Endothelial cell of umbilical vein (primary cell): ENCODE measurements around the gene MLLT1.

Source experiments
- EZH2 ChIP-seq: IDR thresholded peaks from 2 replicates; pipeline ENCODE4 v1.6.1; 2012; ENCODE audit warnings: borderline replicate concordance, low read depth, mild to moderate bottlenecking, moderate library complexity, low read length, inconsistent platforms; ENCODE audit not compliant: severe bottlenecking
- POLR2AphosphoS5 ChIP-seq: IDR thresholded peaks from 2 replicates; pipeline ENCODE4 v1.6.1; 2012; ENCODE audit warnings: low read depth, mild to moderate bottlenecking, control low read depth, low read length, moderate library complexity; ENCODE audit not compliant: insufficient read depth
- TF ChIP-seq, protein P1 (sequence below), 2 donors: IDR thresholded peaks; 1 replicate in 1 of 2; 2 replicates in 1 of 2; pipeline ENCODE4 v1.5.1; 2011; ENCODE audit warnings: low read length in 2 of 2, mild to moderate bottlenecking in 2 of 2, moderate library complexity in 2 of 2, control low read depth in 1 of 2, inconsistent platforms in 1 of 2, low read depth in 1 of 2; ENCODE audit not compliant: insufficient read depth in 1 of 2; ENCODE audit errors: extremely low read depth in 1 of 2

DNA sequence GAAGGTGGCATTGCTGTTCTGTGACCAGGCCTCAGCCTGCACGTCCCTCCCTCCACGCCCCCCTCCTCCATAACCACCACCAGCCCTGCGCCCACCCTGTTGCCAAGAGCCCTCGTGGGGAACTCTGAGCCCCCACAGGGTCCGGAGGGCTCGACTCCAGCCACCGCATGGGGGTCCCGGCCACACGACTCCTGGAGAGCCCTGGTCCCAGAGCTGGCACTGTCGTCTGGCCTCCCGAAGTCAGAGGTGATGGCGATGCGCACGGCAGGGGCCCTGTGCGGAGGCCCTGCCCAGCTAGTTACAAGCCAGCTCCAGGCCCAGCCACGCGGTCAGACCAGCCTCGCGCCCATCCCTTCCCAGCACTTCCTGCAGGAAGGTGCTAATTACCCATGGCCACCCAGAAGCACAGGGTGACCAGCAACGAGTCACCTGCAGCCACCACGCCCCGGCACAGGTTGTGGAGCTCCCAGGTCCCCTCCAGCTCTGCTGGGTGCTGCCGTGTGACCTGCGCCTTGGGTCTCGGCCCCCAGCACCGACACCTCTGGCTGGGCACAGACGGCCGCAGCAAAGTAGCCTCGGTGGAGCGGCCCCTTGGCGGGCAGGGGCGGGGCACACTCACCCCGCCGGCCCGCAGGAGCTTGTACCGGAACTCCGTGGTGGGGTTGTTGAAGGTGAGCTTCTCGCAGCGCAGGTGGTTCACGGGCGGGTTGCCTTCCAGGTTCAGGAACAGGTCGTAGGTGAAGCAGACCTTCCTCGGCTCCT lies 49.6 kb downstream of the MLLT1 start:
- TF ChIP-seq, protein P1, sequence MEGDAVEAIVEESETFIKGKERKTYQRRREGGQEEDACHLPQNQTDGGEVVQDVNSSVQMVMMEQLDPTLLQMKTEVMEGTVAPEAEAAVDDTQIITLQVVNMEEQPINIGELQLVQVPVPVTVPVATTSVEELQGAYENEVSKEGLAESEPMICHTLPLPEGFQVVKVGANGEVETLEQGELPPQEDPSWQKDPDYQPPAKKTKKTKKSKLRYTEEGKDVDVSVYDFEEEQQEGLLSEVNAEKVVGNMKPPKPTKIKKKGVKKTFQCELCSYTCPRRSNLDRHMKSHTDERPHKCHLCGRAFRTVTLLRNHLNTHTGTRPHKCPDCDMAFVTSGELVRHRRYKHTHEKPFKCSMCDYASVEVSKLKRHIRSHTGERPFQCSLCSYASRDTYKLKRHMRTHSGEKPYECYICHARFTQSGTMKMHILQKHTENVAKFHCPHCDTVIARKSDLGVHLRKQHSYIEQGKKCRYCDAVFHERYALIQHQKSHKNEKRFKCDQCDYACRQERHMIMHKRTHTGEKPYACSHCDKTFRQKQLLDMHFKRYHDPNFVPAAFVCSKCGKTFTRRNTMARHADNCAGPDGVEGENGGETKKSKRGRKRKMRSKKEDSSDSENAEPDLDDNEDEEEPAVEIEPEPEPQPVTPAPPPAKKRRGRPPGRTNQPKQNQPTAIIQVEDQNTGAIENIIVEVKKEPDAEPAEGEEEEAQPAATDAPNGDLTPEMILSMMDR (IDR thresholded peaks at IDR 0.05; ENCODE audit: extremely low read depth in 1 of 2, insufficient read depth in 1 of 2, low read depth in 1 of 2, low read length in 2 of 2): no peak
- no peak for TF ChIP-seq POLR2AphosphoS5
- TF ChIP-seq EZH2: no peak
